Hematopoietic multipotent progenitor cell treated with erythropoietin and hydrocortisone succinate and interleukin-3 and kit ligand, for 4 days (in vitro differentiated cells): ENCODE results near the gene EXOSC7.
"Not testable (repeated sequence)": the region's sequence is repeated elsewhere in the genome, so short reads cannot be mapped to it uniquely, and the experiment has no call there.

Experiments used
- DNase-seq: peaks from one replicate; pipeline ENCODE4 v3.0.0-alpha.2; 2015

Gene EXOSC7

GRCh38 chr3:44962621-44963393, 13.2 kb upstream of the EXOSC7 start:
- no peak for DNase-seq

- DNase-seq: no peak
Observed at GRCh38 chr3:44963571-44964325, 12.3 kb upstream of the EXOSC7 start.

GRCh38 chr3:44965165-44965564, 10.9 kb upstream of the EXOSC7 start:
- DNase-seq: no peak

DNA sequence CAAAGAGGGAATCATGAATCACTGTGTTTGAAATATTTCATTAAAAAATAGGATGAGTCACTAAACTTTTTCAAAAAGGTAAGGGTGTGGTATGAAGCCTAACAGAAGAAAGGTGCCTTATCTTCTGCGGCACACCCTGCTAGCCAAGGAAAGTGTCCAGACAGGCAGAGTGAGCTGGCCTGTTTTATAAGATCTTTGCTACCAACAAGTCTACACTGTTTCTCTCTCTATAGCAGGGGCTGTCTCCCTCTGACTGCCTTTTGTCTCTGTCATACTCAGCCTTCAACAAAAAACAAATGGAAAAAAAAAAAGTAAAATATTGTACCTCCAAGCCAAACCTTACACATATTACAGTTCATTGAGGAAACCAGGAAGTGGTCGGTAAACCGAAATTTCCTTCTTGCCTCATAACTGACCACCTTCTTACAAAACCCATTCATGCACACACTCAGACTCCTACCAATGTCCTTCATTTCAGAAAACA, 9.2 kb upstream of the EXOSC7 start:
- peak; percentile 79 for DNase-seq

- DNase-seq: peak; percentile 76
Observed at GRCh38 chr3:44968447-44968858, 7.6 kb upstream of the EXOSC7 start.

DNA sequence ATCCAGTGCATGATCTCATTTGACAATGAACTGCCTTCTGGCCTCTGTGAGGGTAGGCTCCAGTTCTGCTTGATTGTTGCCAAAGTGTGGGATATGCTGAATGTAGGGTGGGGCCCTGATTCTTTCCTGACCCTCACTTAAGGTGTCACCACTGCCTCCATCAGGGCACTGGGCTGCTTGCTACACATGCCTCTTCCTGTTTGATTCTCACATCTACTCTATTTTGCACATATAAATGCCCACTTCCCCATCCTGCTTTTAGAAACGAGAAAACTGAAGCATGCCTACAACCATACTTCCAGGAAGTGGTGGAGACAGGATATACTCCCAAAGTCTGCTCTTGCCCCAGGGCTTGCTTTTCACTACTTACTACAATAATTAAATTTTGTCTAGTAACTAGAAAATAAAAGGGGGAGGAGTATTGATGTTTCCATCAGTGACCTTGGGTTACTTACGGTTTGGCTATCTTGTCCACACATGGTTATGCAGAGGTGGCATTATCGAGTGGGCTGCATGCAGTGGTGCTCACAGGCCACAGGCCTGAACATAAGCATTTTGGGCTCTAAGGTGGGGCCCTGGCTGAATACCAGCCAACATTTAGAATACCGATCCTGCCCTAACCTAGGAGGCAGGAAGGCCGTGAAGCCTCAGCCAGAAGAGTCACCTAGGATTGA, 6.8 kb upstream of the EXOSC7 start:
- DNase-seq: peak; percentile 58

DNA sequence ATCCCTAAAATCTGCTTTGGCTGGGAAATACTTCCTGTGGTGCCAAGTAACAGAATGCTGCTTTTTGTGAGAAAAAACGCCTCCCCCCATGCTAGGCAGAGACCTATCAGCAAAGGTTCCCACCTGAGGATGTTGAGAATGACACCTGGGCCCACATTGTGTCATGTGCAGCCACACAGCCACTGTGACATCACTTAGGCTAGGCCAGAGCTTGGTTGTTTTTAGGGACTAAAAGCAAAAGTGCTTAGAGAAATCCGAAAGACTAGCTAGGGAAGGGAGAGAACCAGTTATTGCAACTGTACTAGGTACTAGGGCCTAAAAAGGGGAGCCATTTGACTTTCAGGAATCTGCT, 6.2 kb upstream of the EXOSC7 start:
- no peak for DNase-seq

- no peak for DNase-seq
Observed at GRCh38 chr3:44970926-44971490, 5.0 kb upstream of the EXOSC7 start.

DNA sequence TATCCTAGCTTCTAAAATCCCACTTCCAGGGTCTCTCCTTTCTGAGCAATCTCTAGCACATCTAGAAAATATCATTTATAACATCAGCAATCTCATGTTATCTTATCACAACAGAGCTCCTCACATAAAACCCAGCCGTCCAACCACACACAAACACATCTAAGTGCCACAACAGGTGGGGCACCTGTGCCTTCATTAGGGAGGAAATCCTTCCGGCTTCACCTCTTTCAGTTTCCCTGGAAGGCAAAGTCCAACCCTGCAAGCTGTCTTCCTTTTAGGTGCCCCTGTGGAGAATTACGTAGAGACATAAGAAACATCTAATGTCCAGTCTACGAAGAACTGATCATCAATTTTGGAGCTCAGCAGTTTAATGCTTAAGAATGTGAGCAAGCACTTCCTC, 1.6 kb upstream of the EXOSC7 start:
- DNase-seq: no peak

- DNase-seq: peak; percentile 38
Observed at GRCh38 chr3:44981220-44981619, 5.2 kb downstream of the EXOSC7 start.

GRCh38 chr3:44981751-44982150, 5.7 kb downstream of the EXOSC7 start:
- DNase-seq: no peak

- DNase-seq: no peak
Observed at GRCh38 chr3:44982817-44983216, 6.8 kb downstream of the EXOSC7 start.

GRCh38 chr3:44983484-44983941, 7.5 kb downstream of the EXOSC7 start:
- no peak for DNase-seq

GRCh38 chr3:44984335-44984734, 8.3 kb downstream of the EXOSC7 start:
- no peak for DNase-seq

DNA sequence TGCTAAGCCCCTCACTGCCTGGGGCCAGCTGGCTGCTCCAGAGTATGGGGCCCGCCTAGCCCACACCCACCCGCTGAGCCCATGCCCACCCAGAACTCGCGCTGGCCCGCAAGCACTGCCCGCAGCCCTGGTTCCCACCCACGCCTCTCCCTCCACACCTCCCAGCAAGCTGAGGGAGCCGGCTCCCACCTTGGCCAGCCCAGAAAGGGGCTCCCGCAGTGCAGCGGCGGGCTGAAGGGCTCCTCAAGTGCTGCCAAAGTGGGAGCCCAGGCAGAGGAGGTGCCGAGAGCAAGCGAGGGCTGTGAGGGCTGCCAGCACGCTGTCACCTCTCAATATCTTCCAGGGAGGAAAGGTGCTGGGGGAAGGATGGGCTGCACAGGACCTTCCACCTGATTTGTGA, 10.3 kb downstream of the EXOSC7 start:
- DNase-seq: not testable (repeated sequence)

- no peak for DNase-seq
Observed at GRCh38 chr3:44987332-44987731, 11.3 kb downstream of the EXOSC7 start.

DNA sequence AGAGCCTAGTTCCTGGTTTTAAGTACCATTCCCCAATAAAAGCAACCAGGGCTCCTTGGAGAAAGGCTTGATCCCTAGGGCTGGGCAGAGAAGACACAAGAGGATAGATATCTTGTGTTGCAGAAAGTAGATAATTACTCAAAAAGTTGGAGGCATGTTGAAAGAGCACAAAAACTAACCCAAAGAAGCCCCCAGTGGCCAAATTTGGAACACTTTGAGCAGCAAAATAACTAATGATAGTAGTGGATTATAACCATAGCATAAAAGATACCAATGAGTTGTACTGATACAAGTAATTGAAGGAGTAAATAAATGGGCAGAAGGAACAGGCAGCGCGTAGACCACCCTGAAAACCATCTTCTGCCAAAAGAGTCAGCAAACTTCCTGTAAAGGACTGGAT, 12.0 kb downstream of the EXOSC7 start:
- peak; percentile 73 for DNase-seq

- DNase-seq: no peak
Observed at GRCh38 chr3:44989141-44989540, 13.1 kb downstream of the EXOSC7 start.

DNA sequence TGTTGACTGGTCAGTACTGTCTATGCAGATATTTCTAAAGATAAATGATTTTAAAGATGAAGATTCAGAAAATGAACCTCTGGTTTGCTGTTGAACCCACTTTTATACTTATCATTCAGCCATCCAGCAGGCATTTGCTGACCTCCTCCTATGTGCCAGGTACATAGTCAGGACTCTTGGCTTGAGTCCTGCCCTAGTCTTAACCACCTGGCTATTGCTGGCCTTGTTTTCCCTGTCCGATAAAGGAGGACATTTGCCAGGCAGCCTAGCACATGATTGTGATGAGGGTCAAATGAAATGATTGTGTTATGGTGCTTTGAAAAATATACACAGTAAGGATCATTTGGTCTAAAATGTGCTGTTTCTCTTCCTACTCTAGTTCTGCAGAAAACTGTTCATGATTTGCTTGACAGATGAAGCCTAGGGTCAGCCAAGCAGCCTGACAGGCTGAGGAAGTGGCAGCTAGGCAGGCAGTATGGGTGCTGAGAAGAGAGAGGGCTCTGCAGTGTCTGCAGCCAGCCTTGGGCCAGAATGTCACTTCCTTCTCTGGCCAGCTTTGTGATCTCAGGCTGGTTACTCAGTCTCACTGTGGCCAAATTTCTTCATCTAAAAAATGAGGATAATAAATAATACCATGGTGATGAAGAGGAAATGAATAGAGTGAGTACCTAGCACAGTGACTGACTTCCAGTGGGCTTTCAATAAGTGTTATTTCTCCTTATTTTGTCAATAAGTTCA, 13.8 kb downstream of the EXOSC7 start:
- DNase-seq: no peak

GRCh38 chr3:44991326-44991725, 15.3 kb downstream of the EXOSC7 start:
- no peak for DNase-seq

- DNase-seq: peak; percentile 70
Observed at GRCh38 chr3:44992555-44993470, 16.8 kb downstream of the EXOSC7 start.
